Pulmonary artery endothelial cell (primary cell): ENCODE measurements around the gene ZNF764. TPM values are rescaled to one million over a fixed set of nuclear protein-coding genes. Genes with fewer than 3 reads are reported as not detected.

Experiments used
- total RNA-seq: library from RNA; depleted of rRNA; stranded (reverse); fragments of >200 nt; gene quantifications from 2 replicates; pipeline ENCODE4 v1.2.3, GENCODE V29; 2014

The ZNF764 gene
- total RNA-seq, 1 donor from 2014 or later, result 4.3 TPM

Other genes starting within 250 kb of the ZNF764 start
- 34.6 and 43.3 TPM in 2 replicates for gene CD2BP2, start 203.1 kb downstream of the ZNF764 start, total RNA-seq
- 32.2 and 43.0 TPM in 2 replicates for gene TBC1D10B, start 187.9 kb downstream of the ZNF764 start, total RNA-seq
- gene MYL11, start 183.6 kb downstream of the ZNF764 start, total RNA-seq, result not detected in 2 replicates
- 0.13 TPM in 1 of 2 replicates, not detected in the other for gene SEPTIN1, start 175.8 kb downstream of the ZNF764 start, total RNA-seq
- gene ZNF48, start 163.0 kb downstream of the ZNF764 start, total RNA-seq, result 13.6 and 15.6 TPM in 2 replicates
- 7.9 and 8.4 TPM in 2 replicates for gene ZNF771, start 150.8 kb downstream of the ZNF764 start, total RNA-seq
- 37.5 and 38.2 TPM in 2 replicates for gene DCTPP1, start 128.3 kb downstream of the ZNF764 start, total RNA-seq
- 16.6 and 18.3 TPM in 2 replicates for gene SEPHS2, start 112.5 kb downstream of the ZNF764 start, total RNA-seq
- gene ITGAL, start 85.6 kb downstream of the ZNF764 start, total RNA-seq, result under 0.01 TPM in 1 of 2 replicates, not detected in the other
- 21.2 and 21.6 TPM in 2 replicates for gene ZNF768, start 31.8 kb downstream of the ZNF764 start, total RNA-seq
- 5.7 and 7.0 TPM in 2 replicates for gene ZNF747, start 23.5 kb downstream of the ZNF764 start, total RNA-seq
- 6.7 and 7.4 TPM in 2 replicates for gene ZNF688, start 13.3 kb upstream of the ZNF764 start, total RNA-seq
- gene ZNF785, start 27.3 kb upstream of the ZNF764 start, total RNA-seq, result 8.0 and 9.4 TPM in 2 replicates
- 4.3 and 5.0 TPM in 2 replicates for gene ZNF689, start 52.0 kb upstream of the ZNF764 start, total RNA-seq
- 6.7 and 11.1 TPM in 2 replicates for gene PRR14, start 92.6 kb upstream of the ZNF764 start, total RNA-seq
- 12.4 and 14.0 TPM in 2 replicates for gene FBRS, start 100.1 kb upstream of the ZNF764 start, total RNA-seq
- gene SRCAP, start 140.8 kb upstream of the ZNF764 start, total RNA-seq, result 33.4 and 42.6 TPM in 2 replicates
- 20.9 and 21.2 TPM in 2 replicates for gene PHKG2, start 190.1 kb upstream of the ZNF764 start, total RNA-seq
- gene CFAP119, start 203.7 kb upstream of the ZNF764 start, total RNA-seq, result 1.3 and 1.6 TPM in 2 replicates
- 63.8 and 99.4 TPM in 2 replicates for gene RNF40, start 203.9 kb upstream of the ZNF764 start, total RNA-seq
- 6.1 and 7.8 TPM in 2 replicates for gene ZNF629, start 228.8 kb upstream of the ZNF764 start, total RNA-seq